ENCODE measurements around the gene MUC4. TPM values are rescaled to one million over a fixed set of nuclear protein-coding genes. Genes with fewer than 3 reads are reported as not detected.

MUC4 gene, protein sequence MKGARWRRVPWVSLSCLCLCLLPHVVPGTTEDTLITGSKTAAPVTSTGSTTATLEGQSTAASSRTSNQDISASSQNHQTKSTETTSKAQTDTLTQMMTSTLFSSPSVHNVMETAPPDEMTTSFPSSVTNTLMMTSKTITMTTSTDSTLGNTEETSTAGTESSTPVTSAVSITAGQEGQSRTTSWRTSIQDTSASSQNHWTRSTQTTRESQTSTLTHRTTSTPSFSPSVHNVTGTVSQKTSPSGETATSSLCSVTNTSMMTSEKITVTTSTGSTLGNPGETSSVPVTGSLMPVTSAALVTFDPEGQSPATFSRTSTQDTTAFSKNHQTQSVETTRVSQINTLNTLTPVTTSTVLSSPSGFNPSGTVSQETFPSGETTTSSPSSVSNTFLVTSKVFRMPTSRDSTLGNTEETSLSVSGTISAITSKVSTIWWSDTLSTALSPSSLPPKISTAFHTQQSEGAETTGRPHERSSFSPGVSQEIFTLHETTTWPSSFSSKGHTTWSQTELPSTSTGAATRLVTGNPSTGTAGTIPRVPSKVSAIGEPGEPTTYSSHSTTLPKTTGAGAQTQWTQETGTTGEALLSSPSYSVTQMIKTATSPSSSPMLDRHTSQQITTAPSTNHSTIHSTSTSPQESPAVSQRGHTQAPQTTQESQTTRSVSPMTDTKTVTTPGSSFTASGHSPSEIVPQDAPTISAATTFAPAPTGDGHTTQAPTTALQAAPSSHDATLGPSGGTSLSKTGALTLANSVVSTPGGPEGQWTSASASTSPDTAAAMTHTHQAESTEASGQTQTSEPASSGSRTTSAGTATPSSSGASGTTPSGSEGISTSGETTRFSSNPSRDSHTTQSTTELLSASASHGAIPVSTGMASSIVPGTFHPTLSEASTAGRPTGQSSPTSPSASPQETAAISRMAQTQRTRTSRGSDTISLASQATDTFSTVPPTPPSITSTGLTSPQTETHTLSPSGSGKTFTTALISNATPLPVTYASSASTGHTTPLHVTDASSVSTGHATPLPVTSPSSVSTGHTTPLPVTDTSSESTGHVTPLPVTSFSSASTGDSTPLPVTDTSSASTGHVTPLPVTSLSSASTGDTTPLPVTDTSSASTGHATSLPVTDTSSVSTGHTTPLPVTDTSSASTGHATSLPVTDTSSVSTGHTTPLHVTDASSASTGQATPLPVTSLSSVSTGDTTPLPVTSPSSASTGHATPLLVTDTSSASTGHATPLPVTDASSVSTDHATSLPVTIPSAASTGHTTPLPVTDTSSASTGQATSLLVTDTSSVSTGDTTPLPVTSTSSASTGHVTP (N-terminal part only)
- 0.46 TPM for total RNA-seq

GRCh38 chr3:195811756-195812155 lies at the start of gene MUC4:
Gene MUC4, minus strand, starts transcription at chr3:195811929. Its CDS starts 112 bp downstream, at chr3:195811817.

GRCh38 chr3:195720831-195721506 lies 90.8 kb downstream of the MUC4 start, which contains the start of gene MUC20:
Gene MUC20, plus strand, starts transcription at chr3:195720978. Its CDS starts 30 bp downstream, at chr3:195721008.

Small RNA genes within 50 kb of the gene (small RNA-seq; reads per million reads assigned to genes)
- gene MIR570 = not detected

Other genes with a start within 250 kb of the MUC4 start
- gene APOD, start 228.0 kb downstream of the MUC4 start, total RNA-seq = 10.6 TPM
- 3.5 TPM for gene MUC20, start 91.0 kb downstream of the MUC4 start, total RNA-seq
- gene TNK2, start 96.6 kb upstream of the MUC4 start, total RNA-seq = 24.9 TPM